ENCODE measurements around the gene PTGIR.

Gene PTGIR

GRCh38 chr19:46613525-46613924 lies 11.4 kb downstream of the PTGIR start:
- no peak for DNase-seq

- DNase-seq = peak; percentile 19
Observed at GRCh38 chr19:46611776-46612175, 13.1 kb downstream of the PTGIR start.

- peak; percentile 32 for DNase-seq
Observed at GRCh38 chr19:46610851-46611770, 13.8 kb downstream of the PTGIR start.

GRCh38 chr19:46610413-46610775 lies 14.5 kb downstream of the PTGIR start:
- DNase-seq = no peak

GRCh38 chr19:46609511-46610412 lies 15.1 kb downstream of the PTGIR start:
- DNase-seq = no peak

- no peak for DNase-seq
Observed at GRCh38 chr19:46608581-46609345, 16.1 kb downstream of the PTGIR start.

GRCh38 chr19:46608178-46608577 lies 16.7 kb downstream of the PTGIR start:
- DNase-seq = no peak

GRCh38 chr19:46607448-46607841 lies 17.4 kb downstream of the PTGIR start:
- DNase-seq = no peak

GRCh38 chr19:46606681-46607447 lies 18.0 kb downstream of the PTGIR start:
- DNase-seq = no peak

GRCh38 chr19:46606019-46606418 lies 18.9 kb downstream of the PTGIR start:
- no peak for DNase-seq

GRCh38 chr19:46605356-46605821 lies 19.5 kb downstream of the PTGIR start:
- no peak for DNase-seq

- DNase-seq = no peak
Observed at GRCh38 chr19:46604781-46605355, 20.0 kb downstream of the PTGIR start.

- DNase-seq = no peak
Observed at GRCh38 chr19:46603752-46604231, 21.1 kb downstream of the PTGIR start.

- DNase-seq = peak; percentile 33
Observed at GRCh38 chr19:46603195-46603637, 21.7 kb downstream of the PTGIR start.

GRCh38 chr19:46602392-46603194 lies 22.3 kb downstream of the PTGIR start:
- DNase-seq = peak; percentile 63

- DNase-seq = peak; percentile 51
Observed at GRCh38 chr19:46601318-46602224, 23.3 kb downstream of the PTGIR start, which contains the start of gene CALM3. Gene CALM3 (plus strand): TSS chr19:46601330. CDS start chr19:46601435, 105 bp downstream.

GRCh38 chr19:46600384-46601317 lies 24.2 kb downstream of the PTGIR start:
- DNase-seq = peak; percentile 98
